ENCODE measurements around the gene MARK4.

DNA sequence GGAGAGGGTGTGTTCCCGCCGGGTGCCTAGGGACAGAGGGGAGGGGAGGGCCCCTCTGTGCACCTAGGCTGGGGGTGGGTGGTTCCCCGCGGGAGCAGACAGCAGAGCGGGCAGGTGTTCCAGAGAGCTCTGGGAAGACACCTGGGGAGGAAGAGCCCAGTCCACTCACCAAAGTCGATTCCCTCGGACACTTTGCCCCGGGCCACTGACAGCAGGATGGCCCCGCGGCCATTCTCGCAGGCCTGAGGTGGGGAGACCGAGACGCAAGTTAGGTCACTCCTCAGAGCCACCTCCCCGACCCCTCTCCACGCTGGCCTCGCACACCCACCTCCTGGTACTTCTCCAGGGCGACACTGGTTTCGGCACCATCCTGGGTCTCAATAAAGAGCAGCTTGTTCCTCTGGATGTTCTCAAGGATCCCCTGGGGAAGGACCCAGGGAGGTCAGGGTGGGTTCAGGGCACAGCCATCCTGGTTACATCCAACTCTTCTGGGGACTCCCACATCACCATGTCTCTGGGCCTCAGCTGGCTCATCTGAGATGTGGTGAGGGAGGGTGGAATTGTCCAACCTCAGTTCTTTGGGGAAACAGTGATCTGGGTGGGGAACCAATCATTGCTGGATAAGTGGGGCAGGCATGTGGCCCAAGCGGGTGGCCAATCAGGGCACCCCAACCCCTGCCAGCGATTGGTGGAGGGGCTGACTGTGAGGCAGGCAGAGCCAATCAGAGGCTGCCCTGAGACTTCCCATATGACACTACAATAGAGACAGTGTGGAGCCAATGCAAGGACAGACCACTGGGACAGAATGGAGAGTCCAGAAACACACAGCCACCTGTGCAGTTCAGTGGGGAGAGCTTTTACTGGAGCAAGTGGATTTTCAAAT lies 102.1 kb downstream of the MARK4 start:
- TF ChIP-seq, protein P1, sequence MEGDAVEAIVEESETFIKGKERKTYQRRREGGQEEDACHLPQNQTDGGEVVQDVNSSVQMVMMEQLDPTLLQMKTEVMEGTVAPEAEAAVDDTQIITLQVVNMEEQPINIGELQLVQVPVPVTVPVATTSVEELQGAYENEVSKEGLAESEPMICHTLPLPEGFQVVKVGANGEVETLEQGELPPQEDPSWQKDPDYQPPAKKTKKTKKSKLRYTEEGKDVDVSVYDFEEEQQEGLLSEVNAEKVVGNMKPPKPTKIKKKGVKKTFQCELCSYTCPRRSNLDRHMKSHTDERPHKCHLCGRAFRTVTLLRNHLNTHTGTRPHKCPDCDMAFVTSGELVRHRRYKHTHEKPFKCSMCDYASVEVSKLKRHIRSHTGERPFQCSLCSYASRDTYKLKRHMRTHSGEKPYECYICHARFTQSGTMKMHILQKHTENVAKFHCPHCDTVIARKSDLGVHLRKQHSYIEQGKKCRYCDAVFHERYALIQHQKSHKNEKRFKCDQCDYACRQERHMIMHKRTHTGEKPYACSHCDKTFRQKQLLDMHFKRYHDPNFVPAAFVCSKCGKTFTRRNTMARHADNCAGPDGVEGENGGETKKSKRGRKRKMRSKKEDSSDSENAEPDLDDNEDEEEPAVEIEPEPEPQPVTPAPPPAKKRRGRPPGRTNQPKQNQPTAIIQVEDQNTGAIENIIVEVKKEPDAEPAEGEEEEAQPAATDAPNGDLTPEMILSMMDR (IDR thresholded peaks at IDR 0.05 in 2 of 3, conservative IDR thresholded peaks at IDR 0.05 in 1 of 3; ENCODE audit: borderline replicate concordance in 1 of 3, insufficient read depth in 1 of 3, low read depth in 2 of 3, low read length in 2 of 3): no peak
- TF ChIP-seq, protein P2, sequence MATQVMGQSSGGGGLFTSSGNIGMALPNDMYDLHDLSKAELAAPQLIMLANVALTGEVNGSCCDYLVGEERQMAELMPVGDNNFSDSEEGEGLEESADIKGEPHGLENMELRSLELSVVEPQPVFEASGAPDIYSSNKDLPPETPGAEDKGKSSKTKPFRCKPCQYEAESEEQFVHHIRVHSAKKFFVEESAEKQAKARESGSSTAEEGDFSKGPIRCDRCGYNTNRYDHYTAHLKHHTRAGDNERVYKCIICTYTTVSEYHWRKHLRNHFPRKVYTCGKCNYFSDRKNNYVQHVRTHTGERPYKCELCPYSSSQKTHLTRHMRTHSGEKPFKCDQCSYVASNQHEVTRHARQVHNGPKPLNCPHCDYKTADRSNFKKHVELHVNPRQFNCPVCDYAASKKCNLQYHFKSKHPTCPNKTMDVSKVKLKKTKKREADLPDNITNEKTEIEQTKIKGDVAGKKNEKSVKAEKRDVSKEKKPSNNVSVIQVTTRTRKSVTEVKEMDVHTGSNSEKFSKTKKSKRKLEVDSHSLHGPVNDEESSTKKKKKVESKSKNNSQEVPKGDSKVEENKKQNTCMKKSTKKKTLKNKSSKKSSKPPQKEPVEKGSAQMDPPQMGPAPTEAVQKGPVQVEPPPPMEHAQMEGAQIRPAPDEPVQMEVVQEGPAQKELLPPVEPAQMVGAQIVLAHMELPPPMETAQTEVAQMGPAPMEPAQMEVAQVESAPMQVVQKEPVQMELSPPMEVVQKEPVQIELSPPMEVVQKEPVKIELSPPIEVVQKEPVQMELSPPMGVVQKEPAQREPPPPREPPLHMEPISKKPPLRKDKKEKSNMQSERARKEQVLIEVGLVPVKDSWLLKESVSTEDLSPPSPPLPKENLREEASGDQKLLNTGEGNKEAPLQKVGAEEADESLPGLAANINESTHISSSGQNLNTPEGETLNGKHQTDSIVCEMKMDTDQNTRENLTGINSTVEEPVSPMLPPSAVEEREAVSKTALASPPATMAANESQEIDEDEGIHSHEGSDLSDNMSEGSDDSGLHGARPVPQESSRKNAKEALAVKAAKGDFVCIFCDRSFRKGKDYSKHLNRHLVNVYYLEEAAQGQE (IDR thresholded peaks at IDR 0.05; ENCODE audit: low read depth): no peak
- TF ChIP-seq JUND (IDR thresholded peaks at IDR 0.05): no peak
- no peak for TF ChIP-seq SRF (IDR thresholded peaks at IDR 0.05; ENCODE audit: low read depth)
- TF ChIP-seq POLR2A (IDR thresholded peaks at IDR 0.05; ENCODE audit: borderline replicate concordance, extremely low read depth, insufficient read depth, insufficient read length): no peak
- TF ChIP-seq TCF7L2 (IDR thresholded peaks at IDR 0.05; ENCODE audit: borderline replicate concordance, extremely low read depth, insufficient read depth, insufficient read length): no peak
- no peak for TF ChIP-seq EZH2 (IDR thresholded peaks at IDR 0.05)
- no peak for TF ChIP-seq CBX3 (IDR thresholded peaks at IDR 0.05; ENCODE audit: low read depth)
- TF ChIP-seq, protein P3, sequence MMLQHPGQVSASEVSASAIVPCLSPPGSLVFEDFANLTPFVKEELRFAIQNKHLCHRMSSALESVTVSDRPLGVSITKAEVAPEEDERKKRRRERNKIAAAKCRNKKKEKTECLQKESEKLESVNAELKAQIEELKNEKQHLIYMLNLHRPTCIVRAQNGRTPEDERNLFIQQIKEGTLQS (IDR thresholded peaks at IDR 0.05): no peak
- TF ChIP-seq RAD21 (IDR thresholded peaks at IDR 0.05; ENCODE audit: low read depth): no peak
